RWPE1 (cell line): Measurements from ENCODE around the gene CPTP.

Experiments used
- CTCF ChIA-PET: fragments of 350-600 bp; sonication (Branson Sonifier 250); formaldehyde crosslinking; extraction: SDS; loops from one replicate; lab custom pipeline; 2021; lab: Yijun Ruan, JAX
- POLR2A ChIA-PET: fragments of 400-600 bp; formaldehyde crosslinking; extraction: SDS; loops from one replicate; lab custom pipeline; 2020; ENCODE audit warnings: antibody characterized with exemption; ENCODE audit not compliant: low non-redundant PET; lab: Yijun Ruan, JAX
- DNase-seq: peaks from one replicate; pipeline ENCODE4 v3.0.0; 2012; ENCODE audit warnings: low spot score
- H3K27ac ChIP-seq: fragments of 450-650 bp; 2 replicates; pipeline ENCODE4 v1.5.1; 2017
- TF ChIP-seq, protein P1 (sequence below): fragments of 450-650 bp; conservative IDR thresholded peaks from 2 replicates; pipeline ENCODE4 v1.5.1; 2017; ENCODE audit warnings: low read depth, mild to moderate bottlenecking

Gene CPTP

DNA sequence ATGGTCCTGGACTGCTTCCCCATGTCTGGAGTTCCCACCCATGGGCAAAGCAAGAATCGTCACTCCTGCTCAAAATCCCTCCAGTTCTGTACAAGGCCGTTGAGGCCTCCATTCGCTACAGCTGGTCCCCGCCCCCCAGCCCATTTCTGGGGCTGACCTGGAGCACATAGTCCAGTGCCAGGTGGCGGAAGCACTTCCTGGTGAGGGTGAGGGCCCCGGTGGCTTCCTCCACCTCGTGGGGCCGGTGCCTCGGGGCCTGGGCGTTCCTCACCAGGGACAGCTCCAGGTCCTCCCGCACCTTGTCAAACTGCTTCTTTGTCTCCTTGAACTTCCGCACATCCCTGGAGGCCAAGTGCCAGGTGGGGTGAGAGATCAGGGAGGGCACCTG, 24.3 kb upstream of the CPTP start:
- ChIA-PET CTCF (interaction anchor here (0.5 to 1.5 kb wide), 5 partner anchors 9 to 184 kb away, joined by 3 to 7 read pairs (median 5); partner anchors contain the start of gene C1orf159), POLR2A (no interaction called here)
- peak overlapping the region; percentile 100 for H3K27ac ChIP-seq

DNA sequence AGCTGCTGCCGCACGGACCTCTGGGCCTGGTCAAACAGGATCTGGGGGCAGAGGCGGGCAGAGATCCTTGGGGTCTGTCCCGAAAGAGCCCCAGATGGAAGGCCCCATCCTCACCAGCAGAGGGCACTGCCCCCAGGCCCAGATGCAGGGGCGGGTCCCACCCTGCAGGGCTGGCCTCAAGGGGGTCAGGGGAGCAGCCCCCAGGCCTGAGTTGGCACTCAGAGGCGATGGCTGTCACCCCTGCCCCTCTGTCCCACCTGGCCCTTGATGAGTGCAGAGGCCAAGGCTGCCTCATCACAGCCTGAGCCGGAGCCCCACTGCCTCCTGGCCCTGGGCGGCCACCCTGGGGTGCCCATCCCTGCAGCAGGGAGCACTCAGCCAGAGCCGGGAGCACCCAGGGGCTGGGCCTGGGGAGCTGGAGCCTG, 22.6 kb upstream of the CPTP start:
- POLR2A ChIA-PET, result no interaction called here
- TF ChIP-seq, protein P1, sequence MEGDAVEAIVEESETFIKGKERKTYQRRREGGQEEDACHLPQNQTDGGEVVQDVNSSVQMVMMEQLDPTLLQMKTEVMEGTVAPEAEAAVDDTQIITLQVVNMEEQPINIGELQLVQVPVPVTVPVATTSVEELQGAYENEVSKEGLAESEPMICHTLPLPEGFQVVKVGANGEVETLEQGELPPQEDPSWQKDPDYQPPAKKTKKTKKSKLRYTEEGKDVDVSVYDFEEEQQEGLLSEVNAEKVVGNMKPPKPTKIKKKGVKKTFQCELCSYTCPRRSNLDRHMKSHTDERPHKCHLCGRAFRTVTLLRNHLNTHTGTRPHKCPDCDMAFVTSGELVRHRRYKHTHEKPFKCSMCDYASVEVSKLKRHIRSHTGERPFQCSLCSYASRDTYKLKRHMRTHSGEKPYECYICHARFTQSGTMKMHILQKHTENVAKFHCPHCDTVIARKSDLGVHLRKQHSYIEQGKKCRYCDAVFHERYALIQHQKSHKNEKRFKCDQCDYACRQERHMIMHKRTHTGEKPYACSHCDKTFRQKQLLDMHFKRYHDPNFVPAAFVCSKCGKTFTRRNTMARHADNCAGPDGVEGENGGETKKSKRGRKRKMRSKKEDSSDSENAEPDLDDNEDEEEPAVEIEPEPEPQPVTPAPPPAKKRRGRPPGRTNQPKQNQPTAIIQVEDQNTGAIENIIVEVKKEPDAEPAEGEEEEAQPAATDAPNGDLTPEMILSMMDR, result peak; percentile 34
- CTCF ChIA-PET, result interaction anchor here (0.6 kb wide), 1 partner anchor 10 kb away, joined by 3 read pairs; no protein-coding TSS in a partner anchor
- peak overlapping the region; percentile 100 for H3K27ac ChIP-seq
- DNase-seq, result no peak

More for the DNA sequence above, 24.3 kb upstream of the CPTP start:
- TF ChIP-seq, protein P1, result no peak
- no peak for DNase-seq

DNA sequence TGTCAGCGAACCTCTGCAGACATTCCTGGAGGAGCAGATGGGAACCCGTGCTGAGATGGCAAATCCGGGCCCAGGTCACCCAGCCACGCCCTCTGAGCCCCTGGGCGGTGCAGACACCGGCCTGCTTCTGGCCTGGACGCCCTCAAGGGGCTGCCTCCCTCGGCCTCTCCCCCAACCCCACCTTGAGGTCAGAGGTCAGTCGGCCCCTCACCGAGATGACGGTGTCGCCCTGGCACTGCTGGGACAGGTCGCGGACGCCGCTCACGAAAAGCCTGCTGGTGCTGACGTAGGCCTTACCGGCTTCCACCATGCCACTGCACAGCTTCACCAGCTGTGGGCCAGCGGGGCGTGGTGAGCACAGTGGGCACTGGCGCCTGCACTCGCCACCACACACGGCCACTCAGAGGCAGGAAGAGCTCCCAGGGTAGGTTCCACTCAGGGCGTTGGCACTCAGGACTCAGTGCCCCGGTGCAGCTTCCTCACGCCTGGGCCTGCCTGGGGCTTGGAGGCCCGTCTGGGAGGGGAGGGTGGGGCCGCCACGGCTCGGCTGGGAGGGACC, 21.6 kb upstream of the CPTP start:
- ChIA-PET CTCF (no interaction called here), POLR2A (interaction anchor here (0.6 kb wide), 1 partner anchor 180 kb away, joined by 3 read pairs; no protein-coding TSS in a partner anchor)
- DNase-seq, result no peak
- peak overlapping the region; percentile 100 for H3K27ac ChIP-seq
- TF ChIP-seq, protein P1, result no peak

DNA sequence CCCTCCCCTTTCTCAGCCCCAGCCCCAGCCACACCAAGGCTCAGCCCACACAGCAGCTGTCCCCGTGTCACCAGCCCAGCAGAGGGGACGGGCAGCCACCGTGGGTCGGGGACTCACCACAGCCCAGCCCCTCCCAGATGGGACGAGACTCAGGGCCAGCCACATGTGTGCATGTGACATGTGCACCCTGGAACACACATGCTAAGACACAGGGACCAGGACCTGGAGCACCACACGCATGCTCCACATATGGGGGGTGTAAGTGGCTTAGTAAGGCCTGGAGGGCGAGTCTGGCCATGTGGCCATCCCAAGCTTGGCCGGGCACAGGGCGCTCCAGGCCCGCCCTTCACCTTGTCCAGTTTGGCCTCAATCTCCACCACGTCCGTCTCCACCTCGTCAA, 20.9 kb upstream of the CPTP start:
- POLR2A ChIA-PET, result no interaction called here

DNA sequence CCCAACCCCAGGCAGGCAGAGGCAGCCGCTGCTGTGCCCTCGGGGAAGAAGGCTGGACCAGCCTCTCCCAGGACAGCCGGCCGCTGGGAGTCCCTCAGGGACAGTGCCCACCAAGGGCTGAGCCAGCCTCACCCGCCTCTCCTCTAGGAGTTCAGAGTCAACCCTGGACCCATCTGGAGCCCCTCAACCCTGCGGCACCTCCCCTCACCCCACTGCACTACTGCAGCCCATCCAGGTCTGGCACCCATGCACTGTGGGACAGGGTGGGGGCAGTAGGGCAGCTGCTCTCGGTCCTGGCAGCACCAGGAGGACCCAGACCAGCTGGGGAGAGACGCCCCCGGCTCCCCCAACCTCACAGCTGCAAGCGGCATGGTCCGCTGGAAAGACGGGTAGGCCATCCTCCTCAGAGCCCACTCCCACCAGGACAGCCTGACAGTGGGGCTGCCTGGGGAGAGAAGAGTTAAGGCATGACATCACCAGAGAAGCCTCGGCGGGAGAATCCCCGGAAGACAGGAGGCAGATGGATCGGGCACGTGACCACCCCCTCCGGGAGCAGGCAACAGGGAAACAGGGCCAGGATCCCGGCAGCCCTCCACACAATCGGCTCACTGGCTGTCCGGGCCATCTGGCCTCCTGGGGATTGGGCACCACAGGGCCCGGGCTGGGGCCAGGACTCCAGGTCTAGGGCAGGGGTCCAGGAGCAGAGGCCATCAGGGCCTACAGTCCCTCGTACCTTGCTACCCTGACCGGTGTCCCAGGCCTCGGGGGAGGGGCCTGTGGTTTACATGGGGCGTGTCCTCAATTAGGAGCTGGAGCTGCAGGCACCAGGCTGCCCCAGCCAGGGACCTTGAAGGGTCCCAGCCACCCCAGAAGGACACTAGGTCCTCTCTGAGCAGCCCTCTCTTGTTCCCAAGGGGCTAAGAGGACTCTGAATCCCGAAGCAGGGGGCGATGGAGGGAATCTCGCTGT, 20.0 kb upstream of the CPTP start:
- POLR2A ChIA-PET, result interaction anchor here (0.5 kb wide), 1 partner anchor 14 kb away, joined by 4 read pairs; no protein-coding TSS in a partner anchor

More for the DNA sequence above, 20.9 kb upstream of the CPTP start:
- CTCF ChIA-PET, result no interaction called here
- TF ChIP-seq, protein P1, result no peak
- peak overlapping the region; percentile 100 for H3K27ac ChIP-seq
- DNase-seq, result no peak

More for the DNA sequence above, 20.0 kb upstream of the CPTP start:
- CTCF ChIA-PET, result interaction anchor here (0.8 to 1.6 kb wide), 2 partner anchors 13 to 155 kb away, joined by 5 read pairs; no protein-coding TSS in a partner anchor
- peak overlapping the region; percentile 100 for H3K27ac ChIP-seq
- DNase-seq, result peak; percentile 83
- TF ChIP-seq, protein P1, result no peak
